GM04504 (cell line): ENCODE results near the gene ASIC1.

Experiments used
- DNase-seq: peaks from one replicate; pipeline ENCODE4 v3.0.0-alpha.2; 2012; ENCODE audit warnings: low read depth

ASIC1 gene

GRCh38 chr12:50041062-50041860 is 16.1 kb upstream of the ASIC1 start:
- no peak for DNase-seq

- DNase-seq = no peak
These were observed 15.4 kb upstream of the ASIC1 start for GRCh38 chr12:50041962-50042361.

DNA sequence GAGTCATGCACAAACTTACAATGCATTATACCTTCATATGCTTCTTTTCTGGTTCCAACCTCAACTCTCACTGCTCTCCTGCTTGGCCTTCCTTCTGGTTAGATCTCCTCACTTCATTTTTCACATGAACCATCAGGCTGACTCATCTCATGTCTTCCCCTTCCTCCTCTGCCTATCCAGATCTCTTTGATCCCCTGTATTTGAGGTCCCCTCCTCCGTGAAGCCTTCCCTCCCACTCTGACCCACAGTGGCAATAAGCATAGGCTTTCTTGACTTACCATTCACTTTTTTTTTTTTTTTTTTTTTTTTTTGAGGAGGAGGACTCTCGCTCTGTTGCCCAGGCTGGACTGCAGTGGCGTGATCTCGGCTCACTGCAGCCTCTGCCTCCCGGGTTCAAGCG is 14.7 kb upstream of the ASIC1 start:
- no peak for DNase-seq

GRCh38 chr12:50043308-50043707 is 14.1 kb upstream of the ASIC1 start:
- DNase-seq = no peak

DNA sequence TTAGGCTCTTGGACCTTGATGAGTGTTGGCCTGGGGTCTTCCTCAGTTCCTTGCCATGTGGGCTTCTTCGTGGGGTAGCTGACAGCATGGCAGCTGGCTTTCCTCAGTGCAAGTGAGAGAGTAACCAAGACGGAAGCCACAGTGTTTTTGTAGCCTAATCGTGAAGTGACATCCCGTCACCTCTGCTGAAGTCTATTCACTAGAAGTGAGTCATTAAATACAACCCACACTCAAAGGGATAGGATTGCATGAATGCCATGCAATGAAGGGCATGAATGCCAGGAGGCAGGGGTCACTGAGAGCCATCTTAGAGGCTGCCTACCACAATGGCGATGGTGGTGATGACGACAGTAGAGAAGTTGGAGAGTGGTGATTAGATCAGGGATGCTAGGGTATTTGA is 13.5 kb upstream of the ASIC1 start:
- DNase-seq = no peak

DNA sequence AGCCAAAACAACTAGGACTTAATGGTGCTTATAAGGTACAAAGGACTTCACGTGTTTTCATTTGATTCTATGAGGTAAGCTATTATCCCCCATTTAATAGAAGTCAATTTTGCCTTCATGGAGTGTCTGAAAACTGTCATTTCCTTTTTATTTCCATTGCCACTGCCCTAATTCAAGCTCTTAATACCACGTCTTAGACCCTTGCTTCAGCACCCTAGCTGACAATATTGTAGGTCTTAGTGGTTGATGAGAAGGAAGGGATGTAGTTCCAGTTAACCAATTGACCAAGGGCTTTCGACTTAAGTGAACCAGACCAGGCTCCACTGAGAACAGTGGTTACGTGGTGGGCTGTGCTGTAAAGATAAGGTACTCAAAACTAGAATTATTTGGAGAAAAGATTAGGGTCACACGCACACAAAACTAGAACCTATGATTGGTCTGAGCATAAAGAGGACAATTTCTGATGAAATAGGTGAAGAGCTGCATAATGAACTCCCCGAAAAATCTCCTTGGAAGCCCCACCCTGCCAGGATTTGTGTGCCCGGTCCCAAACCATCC is 9.6 kb upstream of the ASIC1 start:
- DNase-seq = no peak

DNA sequence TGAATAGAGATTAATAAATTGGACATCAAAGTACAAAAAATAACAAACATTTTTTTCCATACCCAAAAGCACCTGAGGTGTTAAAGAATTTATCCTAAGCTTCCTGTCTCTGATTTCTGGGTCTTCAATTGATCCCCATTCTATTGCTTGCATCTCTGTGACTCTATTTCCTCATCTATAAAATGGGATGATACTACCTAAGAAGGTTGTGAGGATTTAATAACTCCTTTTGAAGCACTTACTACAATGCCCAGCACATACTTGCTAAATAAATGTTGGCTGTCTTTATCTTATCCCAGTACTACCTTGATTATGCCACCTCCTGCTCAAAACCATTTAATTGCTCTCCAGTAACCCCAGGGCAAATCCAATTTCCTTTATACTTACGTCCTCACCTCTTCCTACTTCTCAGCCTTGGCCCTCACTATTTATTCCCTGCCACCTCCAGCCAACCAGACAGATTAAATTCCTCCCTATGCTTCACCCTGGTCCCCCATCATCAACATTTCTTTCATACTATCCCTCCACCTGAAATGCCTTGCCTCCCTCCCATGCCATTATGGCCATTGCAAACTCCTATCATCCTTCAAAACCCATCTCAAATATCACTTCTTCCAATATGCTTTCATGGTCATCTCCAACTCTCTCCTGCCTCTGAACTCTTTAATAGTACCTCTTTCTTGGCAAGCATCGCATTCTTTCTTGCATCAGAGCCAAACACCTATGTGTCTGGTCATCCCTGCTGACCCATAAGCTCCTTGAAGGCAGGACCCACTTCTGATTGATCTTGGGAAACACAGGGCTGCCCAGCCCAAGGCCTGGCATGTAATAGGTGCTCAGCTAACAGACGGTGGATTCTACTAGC is 7.9 kb upstream of the ASIC1 start:
- DNase-seq = no peak

DNA sequence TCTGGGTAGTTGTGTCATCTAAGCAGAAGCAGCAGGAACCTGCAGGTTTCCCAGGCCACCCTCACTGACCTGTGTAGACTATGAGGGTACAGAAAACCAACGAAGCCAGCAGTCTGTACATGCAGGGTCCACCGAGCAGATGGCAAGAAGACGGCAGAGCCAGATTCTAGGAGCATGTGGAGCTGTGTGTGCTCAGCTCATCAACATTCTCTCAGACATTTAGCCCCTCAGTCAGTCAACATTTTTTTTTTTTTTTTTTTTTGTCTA is 7.3 kb upstream of the ASIC1 start:
- no peak for DNase-seq

DNA sequence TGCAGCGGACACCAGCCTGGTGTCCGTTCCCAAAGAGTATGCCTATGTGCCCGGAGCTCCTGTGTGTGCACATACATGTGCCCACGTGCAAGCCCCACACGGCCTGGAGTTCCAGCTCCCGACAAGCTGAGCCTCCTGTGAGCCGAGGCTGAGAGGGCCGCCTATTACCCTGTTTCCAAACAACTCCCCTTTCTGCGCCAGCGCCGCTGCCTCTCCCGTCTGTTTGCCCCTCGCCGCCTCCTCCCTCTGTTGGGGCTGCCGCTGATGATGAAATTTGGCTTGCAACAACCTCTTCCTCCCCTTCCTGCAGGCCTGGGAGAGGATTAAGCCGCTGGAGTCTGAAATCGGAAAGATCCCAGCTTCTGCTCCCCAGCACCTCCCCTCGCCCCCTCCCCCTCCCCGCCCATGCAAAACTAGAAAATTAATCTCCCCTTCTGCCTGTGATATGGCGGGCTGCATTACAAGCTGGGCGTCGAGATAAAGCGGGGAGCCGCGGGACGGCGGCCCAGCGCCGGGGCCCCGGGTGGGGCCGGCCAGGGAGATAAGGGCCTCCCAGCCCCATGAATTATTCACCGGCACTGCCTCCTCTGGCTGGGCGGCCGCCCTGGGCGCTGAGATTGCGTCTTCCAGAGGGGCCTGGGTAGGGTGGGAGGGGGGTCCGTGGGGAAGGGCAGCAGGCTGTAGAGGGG is 6.8 kb upstream of the ASIC1 start:
- DNase-seq = no peak

DNA sequence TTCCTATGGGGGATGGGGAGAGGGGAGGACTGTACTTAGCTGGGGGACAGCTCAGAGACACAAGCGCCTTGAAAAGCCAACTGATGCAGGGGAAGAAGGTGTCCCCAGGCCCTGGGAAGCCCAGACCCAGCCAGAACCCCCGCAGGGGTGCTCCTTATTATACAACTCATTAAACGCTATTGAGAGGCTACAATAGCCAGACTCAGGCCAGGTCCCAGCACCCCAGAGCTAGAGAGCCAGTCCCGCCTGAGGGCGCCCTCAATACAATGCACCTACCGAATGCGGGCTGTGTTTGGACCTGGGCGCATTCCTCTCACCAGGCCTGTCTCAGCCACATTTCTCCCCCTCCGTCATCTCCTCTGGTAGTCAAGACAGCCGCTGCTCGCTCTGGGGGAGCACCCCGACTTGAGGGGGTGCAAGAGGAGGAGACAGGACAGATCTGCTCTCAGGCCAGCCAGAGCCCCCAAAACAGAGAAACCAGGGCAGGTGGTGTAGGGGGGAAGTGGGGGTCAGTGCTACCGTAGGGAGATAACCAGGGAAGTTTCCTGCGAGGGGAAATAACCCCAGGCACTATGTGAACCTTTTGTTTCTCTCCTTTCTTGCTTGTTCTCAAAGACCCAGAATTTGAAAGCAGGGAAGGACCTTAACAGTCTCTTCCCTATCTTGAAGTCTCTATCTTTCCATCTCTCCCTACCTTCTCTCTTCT is 6.1 kb upstream of the ASIC1 start:
- DNase-seq = no peak

DNA sequence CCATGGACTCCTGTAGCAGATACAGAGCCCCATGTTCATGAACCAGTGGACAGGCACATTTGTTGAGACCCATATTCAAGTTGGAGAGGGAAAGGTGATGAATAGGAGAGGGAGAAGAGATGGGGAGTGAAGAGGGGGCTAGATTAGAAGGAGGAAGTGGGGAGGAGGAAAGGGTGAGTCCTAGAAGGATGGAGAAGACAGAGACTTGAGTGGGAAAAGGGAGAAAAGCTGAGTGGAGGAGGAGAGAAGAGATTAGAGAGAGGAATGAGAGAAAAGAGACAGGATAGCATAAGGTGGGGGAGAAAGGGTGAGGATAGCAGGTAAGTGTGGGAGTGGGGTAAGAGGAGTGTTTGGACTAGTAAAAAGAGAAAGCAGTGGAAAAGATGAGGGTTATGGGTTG is 4.9 kb upstream of the ASIC1 start:
- no peak for DNase-seq

DNA sequence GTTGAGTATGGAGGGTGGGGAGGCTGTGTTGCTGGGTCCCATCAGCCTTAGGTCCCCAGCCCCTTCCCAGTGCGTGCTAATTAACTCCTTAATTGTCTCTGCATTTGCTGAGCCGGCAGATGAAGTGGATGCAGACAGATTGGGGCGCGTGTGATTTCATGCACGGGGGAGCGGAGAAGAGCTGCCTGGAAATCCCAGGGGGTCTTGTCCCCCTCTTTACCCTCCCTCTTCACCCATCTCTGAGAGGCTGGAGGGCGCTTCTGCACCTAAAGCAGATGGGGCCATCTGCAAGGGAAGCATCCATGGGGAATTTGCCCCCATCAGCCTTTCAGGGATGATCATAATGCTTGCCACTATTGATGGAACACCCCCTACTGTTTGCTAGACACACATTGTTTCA is 4.4 kb upstream of the ASIC1 start:
- no peak for DNase-seq

DNA sequence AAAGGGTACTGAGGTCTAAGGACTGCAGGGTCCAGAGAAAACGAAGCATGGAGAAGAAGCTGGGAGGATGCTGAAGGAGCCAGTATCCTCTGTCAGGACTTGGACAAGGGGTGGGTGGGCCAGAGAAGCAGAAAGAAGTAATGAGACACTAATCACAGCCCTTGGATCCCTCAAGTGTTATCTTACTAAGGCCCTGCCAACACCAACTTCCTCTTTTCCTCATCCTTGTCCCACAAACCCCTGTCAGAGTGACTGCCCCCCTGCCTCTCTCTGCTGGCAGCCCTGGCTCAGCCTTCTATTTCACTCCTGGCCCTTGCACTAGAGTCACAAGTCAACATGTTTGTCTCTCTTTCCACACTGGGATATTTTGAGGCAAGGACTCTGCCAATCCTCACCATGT is 3.8 kb upstream of the ASIC1 start:
- no peak for DNase-seq

GRCh38 chr12:50055831-50056638 is 1.4 kb upstream of the ASIC1 start:
- DNase-seq = no peak

DNA sequence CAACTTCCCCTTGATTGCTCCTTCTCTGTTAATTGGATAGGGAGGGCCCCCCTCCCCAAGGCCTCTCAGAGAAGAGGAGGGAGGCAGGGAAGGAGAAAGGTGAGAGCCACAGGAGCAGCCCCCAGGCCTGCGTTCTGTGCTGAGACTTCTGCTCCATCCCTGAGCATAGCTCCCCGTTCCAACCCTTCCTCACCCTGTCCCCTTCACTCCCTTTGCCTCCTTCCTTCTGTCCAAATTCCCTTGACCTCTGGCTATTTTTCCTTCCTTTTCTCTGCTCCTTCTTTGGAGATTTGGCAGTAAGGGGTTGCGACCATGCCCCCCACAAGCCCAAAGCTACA is 788 bp upstream of the ASIC1 start:
- DNase-seq = no peak

- DNase-seq = no peak
These were observed 687 bp downstream of the ASIC1 start for GRCh38 chr12:50057896-50058670.

DNA sequence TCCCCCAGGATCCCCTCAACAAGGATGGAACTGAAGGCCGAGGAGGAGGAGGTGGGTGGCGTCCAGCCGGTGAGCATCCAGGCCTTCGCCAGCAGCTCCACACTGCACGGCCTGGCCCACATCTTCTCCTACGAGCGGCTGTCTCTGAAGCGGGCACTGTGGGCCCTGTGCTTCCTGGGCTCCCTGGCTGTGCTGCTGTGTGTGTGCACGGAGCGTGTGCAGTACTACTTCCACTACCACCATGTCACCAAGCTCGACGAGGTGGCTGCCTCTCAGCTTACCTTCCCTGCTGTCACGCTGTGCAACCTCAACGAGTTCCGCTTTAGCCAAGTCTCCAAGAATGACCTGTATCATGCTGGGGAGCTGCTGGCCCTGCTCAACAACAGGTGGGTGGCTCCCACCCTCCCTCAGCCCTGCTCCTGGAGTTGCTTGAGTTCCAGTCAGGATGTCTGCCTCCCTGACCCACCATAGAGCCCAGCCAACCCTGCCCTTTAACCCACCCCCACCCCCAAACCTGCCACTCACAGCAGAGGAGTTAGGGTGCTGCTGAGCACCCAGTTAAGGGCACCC is 1.4 kb downstream of the ASIC1 start:
- DNase-seq = no peak

DNA sequence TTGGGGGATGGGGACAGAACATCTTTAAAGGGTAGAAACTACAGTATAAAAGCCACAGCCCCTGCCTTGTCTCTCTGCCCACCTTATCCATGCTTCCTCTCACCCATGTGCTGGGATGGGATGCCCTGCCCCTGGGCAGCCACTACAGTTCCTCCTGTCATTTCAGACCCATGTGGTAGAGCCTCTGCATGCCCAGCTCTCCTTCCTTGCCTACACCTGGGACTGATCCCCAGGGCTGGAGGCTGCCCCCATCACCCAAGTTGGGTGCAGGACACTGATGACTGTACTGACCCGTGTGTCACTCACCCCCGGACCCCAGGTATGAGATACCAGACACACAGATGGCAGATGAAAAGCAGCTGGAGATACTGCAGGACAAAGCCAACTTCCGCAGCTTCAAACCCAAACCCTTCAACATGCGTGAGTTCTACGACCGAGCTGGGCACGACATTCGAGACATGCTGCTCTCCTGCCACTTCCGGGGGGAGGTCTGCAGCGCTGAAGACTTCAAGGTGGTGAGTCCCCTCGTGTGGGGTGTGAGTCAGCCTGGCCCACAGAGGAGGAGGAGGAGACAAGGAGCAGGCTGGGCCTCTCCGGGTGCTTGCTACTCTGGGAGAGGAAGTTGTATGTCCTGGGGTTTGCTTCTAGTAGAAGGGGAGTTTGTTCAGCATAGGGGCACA is 2.2 kb downstream of the ASIC1 start:
- no peak for DNase-seq

DNA sequence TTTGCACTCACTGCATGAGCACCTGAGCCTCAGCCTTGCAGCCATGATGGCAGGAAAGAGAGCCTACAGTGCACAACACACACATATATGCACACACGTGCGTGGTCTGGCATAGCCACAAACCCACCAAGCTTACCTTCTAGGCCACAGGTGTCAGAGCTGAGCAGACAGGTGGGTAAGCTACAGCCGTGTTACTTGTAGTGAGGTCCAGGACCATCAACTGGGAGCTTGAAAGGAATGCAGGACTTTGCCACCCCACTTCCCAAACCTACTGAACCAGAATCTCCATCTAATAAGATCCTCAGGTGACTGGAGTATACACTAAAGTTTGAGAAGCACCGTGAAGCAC is 2.7 kb downstream of the ASIC1 start:
- DNase-seq = no peak

GRCh38 chr12:50061171-50061570 is 3.8 kb downstream of the ASIC1 start:
- no peak for DNase-seq
